Naive B cell (primary cell): ENCODE results near the gene ZBTB12. TPM values are rescaled to one million over a fixed set of nuclear protein-coding genes. Genes with fewer than 3 reads are reported as not detected.

Experiments used
- ATAC-seq, 2 donors: fragments of 150-1000 bp; cut with Tn5 transposase; 2 replicates each; pipeline ENCODE4 v1.10.0; 2021; ENCODE audit warnings: low read depth in 2 of 2, mild to moderate bottlenecking in 2 of 2, moderate library complexity in 2 of 2
- DNase-seq: peaks from one replicate; pipeline ENCODE4 v3.0.0; 2022
- H3K27ac Mint-ChIP-seq, 6 donors: one replicate each; pipeline ENCODE4 v1.8.0; 2020 to 2022; ENCODE audit warnings: mild to moderate bottlenecking in 6 of 6, mixed read lengths in 6 of 6, moderate library complexity in 5 of 6, inconsistent platforms in 2 of 6
- H3K27me3 Mint-ChIP-seq, 3 donors: one replicate each; pipeline ENCODE4 v1.8.0; 2021 to 2022; ENCODE audit warnings: mixed read lengths in 3 of 3, mild to moderate bottlenecking in 1 of 3
- H3K36me3 Mint-ChIP-seq, 2 donors: one replicate each; pipeline ENCODE4 v1.8.0; 2020 to 2022; ENCODE audit warnings: mixed read lengths in 2 of 2, inconsistent platforms in 1 of 2, mild to moderate bottlenecking in 1 of 2
- H3K4me1 Mint-ChIP-seq, 3 donors: one replicate each; pipeline ENCODE4 v1.8.0; 2020 to 2022; ENCODE audit warnings: mixed read lengths in 3 of 3, inconsistent platforms in 1 of 3, mild to moderate bottlenecking in 1 of 3, moderate library complexity in 1 of 3
- H3K4me3 Mint-ChIP-seq, 8 donors: one replicate each; pipeline ENCODE4 v1.8.0; 2020 to 2022; ENCODE audit warnings: mild to moderate bottlenecking in 8 of 8, mixed read lengths in 8 of 8, moderate library complexity in 8 of 8, inconsistent platforms in 2 of 8
- H3K9me3 Mint-ChIP-seq, 7 donors: one replicate each; pipeline ENCODE4 v1.8.0; 2020 to 2022; ENCODE audit warnings: mixed read lengths in 7 of 7, mild to moderate bottlenecking in 5 of 7, inconsistent platforms in 2 of 7, moderate library complexity in 1 of 7
- polyA plus RNA-seq, 6 donors: library from polyadenylated mRNA; unstranded; fragments of 300-500 nt; fragmentation: Illumina TruSeq; gene quantifications; one replicate each; pipeline ENCODE4 v1.2.3, GENCODE V29; 2021; ENCODE audit warnings: low read depth in 6 of 6

Gene ZBTB12, protein sequence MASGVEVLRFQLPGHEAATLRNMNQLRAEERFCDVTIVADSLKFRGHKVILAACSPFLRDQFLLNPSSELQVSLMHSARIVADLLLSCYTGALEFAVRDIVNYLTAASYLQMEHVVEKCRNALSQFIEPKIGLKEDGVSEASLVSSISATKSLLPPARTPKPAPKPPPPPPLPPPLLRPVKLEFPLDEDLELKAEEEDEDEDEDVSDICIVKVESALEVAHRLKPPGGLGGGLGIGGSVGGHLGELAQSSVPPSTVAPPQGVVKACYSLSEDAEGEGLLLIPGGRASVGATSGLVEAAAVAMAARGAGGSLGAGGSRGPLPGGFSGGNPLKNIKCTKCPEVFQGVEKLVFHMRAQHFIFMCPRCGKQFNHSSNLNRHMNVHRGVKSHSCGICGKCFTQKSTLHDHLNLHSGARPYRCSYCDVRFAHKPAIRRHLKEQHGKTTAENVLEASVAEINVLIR
- under 1 TPM in 1 of 6 donors, not detected in 5; 0.20 TPM for polyA plus RNA-seq

DNA sequence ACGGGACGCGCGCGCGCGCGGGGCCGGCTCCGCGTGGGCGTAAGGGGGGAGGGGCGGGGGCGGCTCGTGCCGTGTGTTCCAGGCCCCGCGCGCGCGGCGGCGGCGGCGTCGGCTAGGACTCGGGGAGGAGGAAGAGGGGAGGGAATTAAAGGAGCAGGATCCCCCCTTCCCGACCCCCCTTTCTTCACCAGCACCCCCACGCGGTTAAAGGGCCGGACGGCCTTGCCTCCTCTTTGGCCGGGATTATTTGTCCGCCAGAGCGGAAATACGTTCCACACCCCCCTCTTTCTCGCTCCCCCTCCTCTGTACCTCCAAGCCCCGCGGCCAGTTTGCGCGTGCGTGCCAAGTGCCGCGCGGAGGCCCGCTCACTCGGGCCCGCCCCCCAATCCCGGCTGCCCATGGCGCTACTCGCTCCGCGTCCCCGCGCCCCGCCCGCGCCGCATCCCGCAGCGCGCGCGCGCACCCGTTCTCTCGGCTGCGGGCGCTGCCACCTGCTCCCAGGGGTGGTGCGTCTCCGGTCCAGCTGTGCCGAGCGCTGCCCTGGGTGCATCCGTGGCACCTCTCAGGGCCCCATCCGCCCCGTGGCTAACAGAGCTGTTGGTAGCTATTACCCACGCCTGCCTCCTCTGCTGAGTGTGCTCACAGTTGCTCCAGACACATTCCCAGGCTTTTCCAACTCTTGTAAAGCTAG, at the start of gene ZBTB12:
TSS of gene ZBTB12 (minus strand) at position 134 of the 691 bp plus-strand sequence. CDS start 781 bp downstream, outside the sequence.
- peak; percentile 86 for DNase-seq
- peak within 1 kb of the TSS; percentile 50 to 98 (median 91) for H3K27ac Mint-ChIP-seq
- H3K9me3 Mint-ChIP-seq, result no peaks in the 10 kb centered on the region
- peak; percentile 60 to 64 for ATAC-seq
- H3K36me3 Mint-ChIP-seq, result no peaks in the 10 kb centered on the region
- peaks cover 0 to 7% (median 6%) of the 10 kb centered on the region in 3 donors for H3K27me3 Mint-ChIP-seq
- peaks cover 25 to 34% (median 33%) of the 10 kb centered on the region in 3 donors for H3K4me1 Mint-ChIP-seq
- H3K4me3 Mint-ChIP-seq, result peak within 1 kb of the TSS; percentile 72 to 99 (median 92)

DNA sequence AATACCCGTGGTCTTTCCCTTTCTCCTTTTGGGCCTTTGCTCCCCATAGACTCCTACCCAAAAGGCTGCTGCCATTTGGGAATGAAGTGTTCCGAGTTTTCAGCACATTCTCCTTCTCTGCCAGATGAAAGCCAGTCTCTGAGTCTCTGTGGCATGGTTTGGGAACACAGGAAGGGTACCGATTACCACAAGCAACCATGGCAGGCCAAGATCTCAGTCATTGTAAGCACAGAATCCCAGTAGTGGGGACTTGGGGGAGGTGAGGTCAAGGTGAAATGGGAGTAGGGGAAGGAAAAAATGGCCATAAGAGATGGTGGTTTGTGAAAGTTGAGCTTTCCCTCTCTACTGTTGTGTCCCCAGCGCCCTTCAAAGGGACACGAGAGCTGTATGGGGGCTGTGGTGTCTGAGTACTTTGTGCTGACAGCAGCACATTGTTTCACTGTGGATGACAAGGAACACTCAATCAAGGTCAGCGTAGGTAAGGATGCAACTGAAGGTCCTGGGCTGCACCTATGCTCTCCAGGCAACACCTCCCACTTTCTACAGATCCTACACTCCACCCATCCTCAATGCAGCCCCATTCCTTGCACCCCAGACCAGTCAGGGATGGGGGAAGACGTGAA, 48.2 kb upstream of the ZBTB12 start:
- H3K4me3 Mint-ChIP-seq, result peak overlapping the region in 1 of 8 donors; percentile 58
- H3K36me3 Mint-ChIP-seq, result peaks cover 12 to 23% of the 10 kb centered on the region in 2 donors
- H3K27ac Mint-ChIP-seq, result no peak overlapping the region
- peaks cover 5 to 16% (median 8%) of the 10 kb centered on the region in 3 donors for H3K27me3 Mint-ChIP-seq
- DNase-seq (no peak), ATAC-seq (no peak)
- peaks cover 0 to 20% (median 10%) of the 10 kb centered on the region in 3 donors for H3K4me1 Mint-ChIP-seq
- H3K9me3 Mint-ChIP-seq, result no peaks in the 10 kb centered on the region

DNA sequence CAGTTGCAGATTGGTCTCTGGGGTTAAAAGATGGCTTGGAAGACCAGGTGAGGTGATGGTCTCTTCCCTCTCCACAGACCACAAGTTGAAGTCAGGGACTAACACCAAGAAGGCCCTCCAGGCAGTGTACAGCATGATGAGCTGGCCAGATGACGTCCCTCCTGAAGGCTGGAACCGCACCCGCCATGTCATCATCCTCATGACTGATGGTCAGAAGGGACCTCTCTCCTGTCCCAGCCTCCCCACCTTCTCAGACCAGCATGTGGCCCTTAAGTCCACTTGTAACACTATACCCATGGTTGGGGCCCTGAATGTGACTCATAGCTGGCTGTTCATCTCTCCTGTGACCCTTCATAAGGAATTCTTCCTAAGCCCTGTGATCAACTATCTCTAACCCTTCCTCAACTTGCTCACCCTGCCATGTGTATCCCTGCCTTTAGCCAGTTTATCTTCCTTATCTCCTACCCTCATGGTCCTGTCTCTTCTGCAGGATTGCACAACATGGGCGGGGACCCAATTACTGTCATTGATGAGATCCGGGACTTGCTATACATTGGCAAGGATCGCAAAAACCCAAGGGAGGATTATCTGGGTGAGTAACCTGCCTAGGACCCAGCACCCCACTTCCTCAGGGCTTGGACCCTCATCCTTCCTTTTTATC, 47.0 kb upstream of the ZBTB12 start:
- no peak overlapping the region for H3K4me3 Mint-ChIP-seq
- peak overlapping the region in 4 of 6 donors; percentile 50 to 88 (median 54) for H3K27ac Mint-ChIP-seq
- no peak for ATAC-seq

DNA sequence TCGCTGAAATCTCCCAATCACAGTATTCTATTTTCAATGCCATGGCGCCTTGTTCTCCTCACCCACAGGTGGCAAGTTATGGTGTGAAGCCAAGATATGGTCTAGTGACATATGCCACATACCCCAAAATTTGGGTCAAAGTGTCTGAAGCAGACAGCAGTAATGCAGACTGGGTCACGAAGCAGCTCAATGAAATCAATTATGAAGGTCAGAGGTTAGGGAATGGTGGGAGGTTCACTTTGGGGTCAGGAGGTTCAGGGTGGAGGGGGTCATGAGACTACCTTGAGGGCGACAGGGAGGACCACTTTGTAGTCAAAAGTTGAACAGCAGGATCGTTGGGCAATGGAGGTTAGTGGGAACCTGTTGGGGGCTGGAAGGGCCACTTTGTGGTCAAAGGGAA, 46.4 kb upstream of the ZBTB12 start:
- H3K4me1 Mint-ChIP-seq, result peaks cover 0 to 18% (median 15%) of the 10 kb centered on the region in 3 donors
- peaks cover 5 to 31% (median 23%) of the 10 kb centered on the region in 3 donors for H3K27me3 Mint-ChIP-seq
- no peak for ATAC-seq
- H3K36me3 Mint-ChIP-seq, result peaks cover 0 to 6% of the 10 kb centered on the region in 2 donors
- H3K4me3 Mint-ChIP-seq, result peak overlapping the region in 2 of 8 donors; percentile 14 to 37
- H3K9me3 Mint-ChIP-seq, result no peaks in the 10 kb centered on the region
- DNase-seq, result no peak
- peak overlapping the region in 4 of 6 donors; percentile 71 to 97 (median 81) for H3K27ac Mint-ChIP-seq

More for the DNA sequence above, 47.0 kb upstream of the ZBTB12 start:
- DNase-seq, result no peak
- Mint-ChIP-seq H3K4me1 (peaks cover 0 to 20% (median 15%) of the 10 kb centered on the region in 3 donors), H3K9me3 (no peaks in the 10 kb centered on the region), H3K36me3 (peaks cover 1 to 11% of the 10 kb centered on the region in 2 donors), H3K27me3 (peaks cover 5 to 25% (median 17%) of the 10 kb centered on the region in 3 donors)

DNA sequence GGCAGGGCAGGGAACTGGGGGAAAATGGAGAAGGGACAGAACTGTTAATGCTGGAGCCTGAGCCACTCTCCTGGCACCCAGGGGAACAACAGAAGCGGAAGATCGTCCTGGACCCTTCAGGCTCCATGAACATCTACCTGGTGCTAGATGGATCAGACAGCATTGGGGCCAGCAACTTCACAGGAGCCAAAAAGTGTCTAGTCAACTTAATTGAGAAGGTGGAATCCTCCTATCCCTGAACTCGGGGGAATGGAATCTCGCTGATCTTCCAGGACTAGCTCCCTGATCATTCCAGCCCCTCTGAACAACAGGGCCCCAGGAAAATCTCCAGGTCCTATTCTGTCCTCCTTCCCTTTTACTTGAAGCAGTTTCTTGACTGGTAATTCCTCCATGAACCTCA, 46.0 kb upstream of the ZBTB12 start:
- Mint-ChIP-seq H3K27ac (peak overlapping the region in 2 of 6 donors; percentile 71 to 74), H3K27me3 (peaks cover 5 to 36% (median 26%) of the 10 kb centered on the region in 3 donors), H3K4me1 (peaks cover 0 to 15% (median 13%) of the 10 kb centered on the region in 3 donors), H3K4me3 (no peak overlapping the region), H3K36me3 (peaks cover 0 to 1% of the 10 kb centered on the region in 2 donors), H3K9me3 (no peaks in the 10 kb centered on the region)
- DNase-seq (no peak), ATAC-seq (no peak)

DNA sequence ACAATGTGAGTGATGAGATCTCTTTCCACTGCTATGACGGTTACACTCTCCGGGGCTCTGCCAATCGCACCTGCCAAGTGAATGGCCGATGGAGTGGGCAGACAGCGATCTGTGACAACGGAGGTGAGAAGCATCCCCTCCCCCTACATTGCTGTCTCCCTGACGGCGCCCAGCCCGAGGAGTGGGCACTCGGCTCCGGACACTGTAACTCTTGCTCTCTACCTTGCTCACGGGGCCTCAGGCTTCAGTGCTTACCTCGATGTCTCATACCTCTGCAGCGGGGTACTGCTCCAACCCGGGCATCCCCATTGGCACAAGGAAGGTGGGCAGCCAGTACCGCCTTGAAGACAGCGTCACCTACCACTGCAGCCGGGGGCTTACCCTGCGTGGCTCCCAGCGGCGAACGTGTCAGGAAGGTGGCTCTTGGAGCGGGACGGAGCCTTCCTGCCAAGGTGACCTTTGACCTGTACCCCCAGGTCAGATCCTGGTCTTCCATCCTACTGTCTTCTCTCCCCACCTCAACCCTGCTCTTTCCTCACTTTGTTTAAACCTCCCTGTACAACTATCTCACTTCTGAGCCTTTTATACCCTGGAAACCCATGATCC, 45.3 kb upstream of the ZBTB12 start:
- Mint-ChIP-seq H3K9me3 (no peaks in the 10 kb centered on the region), H3K4me3 (no peak overlapping the region), H3K27ac (no peak overlapping the region), H3K27me3 (peaks cover 11 to 42% (median 33%) of the 10 kb centered on the region in 3 donors), H3K36me3 (no peaks in the 10 kb centered on the region), H3K4me1 (peaks cover 0 to 15% (median 11%) of the 10 kb centered on the region in 3 donors)
- ATAC-seq (no peak), DNase-seq (no peak)

DNA sequence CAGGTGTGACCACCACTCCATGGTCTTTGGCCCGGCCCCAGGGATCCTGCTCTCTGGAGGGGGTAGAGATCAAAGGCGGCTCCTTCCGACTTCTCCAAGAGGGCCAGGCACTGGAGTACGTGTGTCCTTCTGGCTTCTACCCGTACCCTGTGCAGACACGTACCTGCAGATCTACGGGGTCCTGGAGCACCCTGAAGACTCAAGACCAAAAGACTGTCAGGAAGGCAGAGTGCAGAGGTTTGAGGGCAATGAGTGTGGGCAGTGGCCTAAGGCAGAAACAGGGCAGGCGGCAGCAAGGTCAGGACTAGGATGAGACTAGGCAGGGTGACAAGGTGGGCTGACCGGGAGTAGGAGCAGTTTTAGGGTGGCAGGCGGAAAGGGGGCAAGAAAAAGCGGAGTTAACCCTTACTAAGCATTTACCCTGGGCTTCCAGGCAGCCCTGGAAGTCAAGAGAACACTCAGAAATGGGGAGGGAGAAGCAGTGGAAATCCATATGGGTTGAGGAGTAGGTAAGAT, 44.5 kb upstream of the ZBTB12 start:
- no peaks in the 10 kb centered on the region for H3K36me3 Mint-ChIP-seq
- peaks cover 12 to 45% (median 35%) of the 10 kb centered on the region in 3 donors for H3K27me3 Mint-ChIP-seq
- peaks cover 0 to 15% (median 11%) of the 10 kb centered on the region in 3 donors for H3K4me1 Mint-ChIP-seq
- H3K9me3 Mint-ChIP-seq, result no peaks in the 10 kb centered on the region
- peak overlapping the region in 1 of 6 donors; percentile 52 for H3K27ac Mint-ChIP-seq
- no peak for ATAC-seq
- no peak for DNase-seq
- no peak overlapping the region for H3K4me3 Mint-ChIP-seq

DNA sequence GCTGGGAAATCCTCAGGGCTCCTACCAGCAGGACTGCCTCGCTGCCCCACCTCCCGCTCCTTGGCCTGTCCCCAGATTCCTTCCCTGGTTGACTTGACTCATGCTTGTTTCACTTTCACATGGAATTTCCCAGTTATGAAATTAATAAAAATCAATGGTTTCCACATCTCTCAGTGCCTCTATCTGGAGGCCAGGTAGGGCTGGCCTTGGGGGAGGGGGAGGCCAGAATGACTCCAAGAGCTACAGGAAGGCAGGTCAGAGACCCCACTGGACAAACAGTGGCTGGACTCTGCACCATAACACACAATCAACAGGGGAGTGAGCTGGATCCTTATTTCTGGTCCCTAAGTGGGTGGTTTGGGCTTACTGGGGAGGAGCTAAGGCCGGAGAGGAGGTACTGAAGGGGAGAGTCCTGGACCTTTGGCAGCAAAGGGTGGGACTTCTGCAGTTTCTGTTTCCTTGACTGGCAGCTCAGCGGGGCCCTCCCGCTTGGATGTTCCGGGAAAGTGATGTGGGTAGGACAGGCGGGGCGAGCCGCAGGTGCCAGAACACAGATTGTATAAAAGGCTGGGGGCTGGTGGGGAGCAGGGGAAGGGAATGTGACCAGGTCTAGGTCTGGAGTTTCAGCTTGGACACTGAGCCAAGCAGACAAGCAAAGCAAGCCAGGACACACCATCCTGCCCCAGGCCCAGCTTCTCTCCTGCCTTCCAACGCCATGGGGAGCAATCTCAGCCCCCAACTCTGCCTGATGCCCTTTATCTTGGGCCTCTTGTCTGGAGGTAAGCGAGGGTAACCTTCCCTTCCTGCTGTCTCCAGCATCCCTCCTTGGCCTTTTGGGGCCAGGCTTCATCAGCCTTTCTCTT, 43.9 kb upstream of the ZBTB12 start, which contains the start of gene CFB:
TSS of gene CFB (plus strand) at position 589 of the 863 bp plus-strand sequence. CDS start at position 716, 127 bp downstream.
- Mint-ChIP-seq H3K9me3 (no peaks in the 10 kb centered on the region), H3K4me3 (no peak within 1 kb of the TSS), H3K36me3 (no peaks in the 10 kb centered on the region), H3K4me1 (peaks cover 0 to 15% (median 11%) of the 10 kb centered on the region in 3 donors), H3K27me3 (peaks cover 12 to 47% (median 35%) of the 10 kb centered on the region in 3 donors), H3K27ac (peak within 1 kb of the TSS in 2 of 6 donors; percentile 18 to 52)
- DNase-seq, result no peak
- no peak for ATAC-seq

DNA sequence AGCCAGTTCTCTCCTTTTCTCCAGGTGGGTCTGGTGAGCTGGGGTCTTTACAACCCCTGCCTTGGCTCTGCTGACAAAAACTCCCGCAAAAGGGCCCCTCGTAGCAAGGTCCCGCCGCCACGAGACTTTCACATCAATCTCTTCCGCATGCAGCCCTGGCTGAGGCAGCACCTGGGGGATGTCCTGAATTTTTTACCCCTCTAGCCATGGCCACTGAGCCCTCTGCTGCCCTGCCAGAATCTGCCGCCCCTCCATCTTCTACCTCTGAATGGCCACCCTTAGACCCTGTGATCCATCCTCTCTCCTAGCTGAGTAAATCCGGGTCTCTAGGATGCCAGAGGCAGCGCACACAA, 43.2 kb upstream of the ZBTB12 start:
- DNase-seq (no peak), ATAC-seq (no peak)
- Mint-ChIP-seq H3K27me3 (peaks cover 12 to 52% (median 35%) of the 10 kb centered on the region in 3 donors), H3K4me3 (no peak overlapping the region), H3K36me3 (no peaks in the 10 kb centered on the region), H3K27ac (no peak overlapping the region), H3K9me3 (no peaks in the 10 kb centered on the region), H3K4me1 (peaks cover 0 to 15% (median 11%) of the 10 kb centered on the region in 3 donors)

DNA sequence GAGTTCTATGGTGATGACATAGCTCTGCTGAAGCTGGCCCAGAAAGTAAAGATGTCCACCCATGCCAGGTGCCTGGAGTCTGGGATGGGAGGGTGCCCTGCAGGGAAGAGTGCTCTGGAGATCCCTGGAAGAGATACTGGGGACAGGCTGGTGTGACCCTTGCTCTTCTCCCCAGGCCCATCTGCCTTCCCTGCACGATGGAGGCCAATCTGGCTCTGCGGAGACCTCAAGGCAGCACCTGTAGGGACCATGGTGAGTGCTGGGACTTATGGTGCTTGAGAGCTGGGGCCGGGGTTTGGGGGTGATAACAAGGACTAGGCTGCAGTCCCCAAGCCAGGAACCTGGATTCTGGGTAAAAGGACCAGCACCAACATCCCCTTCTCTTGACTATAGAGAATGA, 41.9 kb upstream of the ZBTB12 start:
- H3K27ac Mint-ChIP-seq, result no peak overlapping the region
- ATAC-seq, result no peak
- no peaks in the 10 kb centered on the region for H3K9me3 Mint-ChIP-seq
- no peaks in the 10 kb centered on the region for H3K36me3 Mint-ChIP-seq
- DNase-seq, result no peak
- peaks cover 12 to 52% (median 35%) of the 10 kb centered on the region in 3 donors for H3K27me3 Mint-ChIP-seq
- H3K4me1 Mint-ChIP-seq, result peaks cover 0 to 11% (median 10%) of the 10 kb centered on the region in 3 donors
- no peak overlapping the region for H3K4me3 Mint-ChIP-seq

DNA sequence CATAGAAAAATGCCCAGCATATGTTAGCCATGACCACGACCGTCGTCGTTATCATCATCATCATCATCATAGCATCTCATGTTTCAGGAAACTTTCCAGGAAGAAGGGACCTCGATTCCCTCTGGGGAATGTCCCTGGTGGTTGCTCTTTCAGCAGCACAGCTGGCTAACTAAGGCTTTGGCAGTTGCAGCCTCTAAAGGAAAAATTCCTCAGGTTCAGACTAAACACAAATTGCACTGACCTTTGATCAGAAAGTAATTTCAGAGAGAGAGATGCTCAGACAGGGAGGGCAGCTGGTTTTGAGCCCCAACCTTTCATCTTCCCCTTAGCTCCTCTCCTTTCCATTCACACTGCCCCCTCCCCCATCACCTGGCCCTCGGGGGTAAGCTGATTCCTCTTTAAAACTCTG, 38.4 kb upstream of the ZBTB12 start:
- Mint-ChIP-seq H3K27me3 (peaks cover 9 to 37% (median 29%) of the 10 kb centered on the region in 3 donors), H3K27ac (no peak overlapping the region), H3K4me3 (no peak overlapping the region), H3K9me3 (no peaks in the 10 kb centered on the region), H3K4me1 (peaks cover 0 to 7% (median 0%) of the 10 kb centered on the region in 3 donors), H3K36me3 (no peaks in the 10 kb centered on the region)
- DNase-seq (no peak), ATAC-seq (no peak)
